AG10803 (cell line): ENCODE data around the gene HDAC10.

Experiments used
- DNase-seq: peaks from one replicate; pipeline ENCODE4 v3.0.0; 2010; ENCODE audit warnings: low read depth
- H3K4me3 ChIP-seq: 2 replicates; pipeline ENCODE4 v1.5.1; 2011; ENCODE audit warnings: mild to moderate bottlenecking, low read length, control low read depth
- CTCF ChIP-seq: conservative IDR thresholded peaks from 2 replicates; pipeline ENCODE4 v1.5.1; 2011; ENCODE audit warnings: mild to moderate bottlenecking, low read length, control low read depth, inconsistent platforms

Gene HDAC10

GRCh38 chr22:50287731-50288130, 36.7 kb upstream of the HDAC10 start:
- no peak overlapping the region for H3K4me3 ChIP-seq
- DNase-seq: no peak
- no peak for TF ChIP-seq CTCF

GRCh38 chr22:50286701-50287318, 35.7 kb upstream of the HDAC10 start:
- TF ChIP-seq CTCF: no peak
- no peak overlapping the region for H3K4me3 ChIP-seq
- no peak for DNase-seq

- no peak overlapping the region for H3K4me3 ChIP-seq
- no peak for DNase-seq
- no peak for TF ChIP-seq CTCF
Observed at GRCh38 chr22:50286275-50286674, 35.2 kb upstream of the HDAC10 start.

GRCh38 chr22:50285568-50286229, 34.6 kb upstream of the HDAC10 start:
- no peak overlapping the region for H3K4me3 ChIP-seq
- no peak for DNase-seq
- no peak for TF ChIP-seq CTCF

GRCh38 chr22:50284479-50284878, 33.4 kb upstream of the HDAC10 start:
- no peak for DNase-seq
- no peak overlapping the region for H3K4me3 ChIP-seq
- no peak for TF ChIP-seq CTCF

GRCh38 chr22:50283821-50284220, 32.8 kb upstream of the HDAC10 start:
- TF ChIP-seq CTCF: no peak
- DNase-seq: no peak
- H3K4me3 ChIP-seq: no peak overlapping the region

GRCh38 chr22:50282361-50283155, 31.5 kb upstream of the HDAC10 start:
- TF ChIP-seq CTCF: no peak
- H3K4me3 ChIP-seq: no peak overlapping the region
- DNase-seq: peak; percentile 68
